Sigmoid colon (tissue), 7 donors: ENCODE data around the gene RTKN2. TPM values are rescaled to one million over a fixed set of nuclear protein-coding genes. Genes with fewer than 3 reads are reported as not detected.
"Not testable (repeated sequence)": the region's sequence is repeated elsewhere in the genome, so short reads cannot be mapped to it uniquely, and the experiment has no call there.

Source experiments
- DNase-seq: peaks from one replicate; pipeline ENCODE4 v3.0.0-alpha.2; 2019
- H3K27ac ChIP-seq, 4 donors: fragments of 200-600 bp; sonication (generic); one replicate each; pipeline ENCODE4 v1.5.1; 2016 to 2019; ENCODE audit warnings: mild to moderate bottlenecking in 1 of 4
- H3K27me3 ChIP-seq, 3 donors: fragments of 200-600 bp; sonication (generic); one replicate each; pipeline ENCODE4 v1.5.1; 2019; ENCODE audit warnings: mild to moderate bottlenecking in 1 of 3
- H3K36me3 ChIP-seq, 4 donors: fragments of 200-600 bp; sonication (generic); one replicate each; pipeline ENCODE4 v1.5.1; 2016 to 2019
- H3K4me1 ChIP-seq, 4 donors: fragments of 200-600 bp; sonication (generic); one replicate each; pipeline ENCODE4 v1.5.1; 2017 to 2019
- H3K4me3 ChIP-seq, 4 donors: fragments of 200-600 bp; sonication (generic); one replicate each; pipeline ENCODE4 v1.5.1; 2017 to 2019; ENCODE audit warnings: mild to moderate bottlenecking in 2 of 4, moderate library complexity in 1 of 4
- H3K9me3 ChIP-seq, 4 donors: fragments of 200-600 bp in 3 of 4; sonication (generic) in 3 of 4; one replicate each; pipeline versions ENCODE4 v1.5.1 to v1.6.1; 2013 to 2019
- CTCF ChIP-seq, 4 experiments: fragments of 450-650 bp in 3 of 4; fragments of 200-600 bp in 1 of 4; IDR thresholded peaks; one replicate each; pipeline ENCODE4 v1.5.1; 2016 to 2019; ENCODE audit warnings: antibody characterized with exemption in 4 of 4, mild to moderate bottlenecking in 3 of 4, moderate library complexity in 2 of 4
- EP300 ChIP-seq, 4 donors: sonication (generic); formaldehyde crosslinking; IDR thresholded peaks; one replicate each; pipeline ENCODE4 v1.6.1; 2017; ENCODE audit warnings: antibody characterized with exemption in 4 of 4
- POLR2A ChIP-seq, 2 donors: fragments of 450-650 bp; IDR thresholded peaks; one replicate each; pipeline ENCODE4 v1.6.1; 2016; ENCODE audit warnings: antibody characterized with exemption in 2 of 2, mild to moderate bottlenecking in 2 of 2, moderate library complexity in 2 of 2
- POLR2AphosphoS5 ChIP-seq, 4 donors: sonication (generic); formaldehyde crosslinking; IDR thresholded peaks; one replicate each; pipeline ENCODE4 v1.6.1; 2017; ENCODE audit warnings: antibody characterized with exemption in 4 of 4
- WGBS, 2 donors: extraction: QIAGEN DNeasy Blood & Tissue Kit; methylation state at CpG; one replicate each; pipeline ENCODE4 v1.1.7; 2013; 5-methylcytosine and 5-hydroxymethylcytosine counted together
- intact Hi-C: fragments of 100-400 bp; cut with DNase I; formaldehyde crosslinking; loops from one replicate; pipeline ENCODE4 v1.15.1; 2023
- polyA plus RNA-seq, 3 donors: library from polyadenylated mRNA; stranded (reverse); fragments of 200-250 nt; gene quantifications; one replicate each; pipeline ENCODE4 v1.2.3, GENCODE V29; 2013
- total RNA-seq, 4 donors: library from RNA; depleted of rRNA; stranded (reverse); fragments of >200 nt; gene quantifications; one replicate each; pipeline ENCODE4 v1.1.0, GENCODE V29; 2016
- donor health status: healthy with polysubstance abuse.
- donor health status: Bipolar disorder and iron deficiency.
- donor health status: healthy.

Gene RTKN2
- total and polyA plus RNA-seq, 7 donors = 0.60 to 2.0 (median 1.2) TPM; not detected in 4

- no peak overlapping the region for H3K4me3 ChIP-seq
- DNase-seq = no peak
- no peaks in the 10 kb centered on the region for H3K36me3 ChIP-seq
- intact Hi-C loops = loop anchor here (10.0 kb wide), 1 partner anchor 1429 kb away; no protein-coding TSS in a partner anchor
- H3K4me1 ChIP-seq = peaks cover 0 to 23% (median 6%) of the 10 kb centered on the region in 4 donors
- H3K27me3 ChIP-seq = no peaks in the 10 kb centered on the region
- H3K9me3 ChIP-seq = no peaks in the 10 kb centered on the region
- WGBS, 2 donors = 77% methylated on average over 2 of the region's 2 CpGs
- H3K27ac ChIP-seq = peak overlapping the region in 3 of 4 donors; percentile 36 to 55 (median 55)
- TF ChIP-seq CTCF (IDR thresholded peaks at IDR 0.05) (no peak), POLR2A (IDR thresholded peaks at IDR 0.05) (no peak), POLR2AphosphoS5 (IDR thresholded peaks at IDR 0.05) (no peak), EP300 (IDR thresholded peaks at IDR 0.05) (no peak)
These were observed 25.0 kb downstream of the RTKN2 start for GRCh38 chr10:62243647-62243997.

- H3K27me3 ChIP-seq, H3K36me3 ChIP-seq, DNase-seq, H3K4me3 ChIP-seq, H3K9me3 ChIP-seq: not testable (repeated sequence)
- TF ChIP-seq POLR2AphosphoS5 (IDR thresholded peaks at IDR 0.05) = peak; percentile 39 to 84 (median 58)
- 68 to 78% methylated on average over 4 of the region's 4 CpGs for WGBS, 2 donors
- H3K4me1 ChIP-seq = peaks cover 0 to 23% (median 6%) of the 10 kb centered on the region in 4 donors
- H3K27ac ChIP-seq = peak overlapping the region in 3 of 4 donors; percentile 36 to 55 (median 55)
- intact Hi-C loops = loop anchor here (10.0 kb wide), 1 partner anchor 1428 kb away; no protein-coding TSS in a partner anchor
These were observed 25.5 kb downstream of the RTKN2 start for GRCh38 chr10:62242965-62243646.

- not testable (repeated sequence) for H3K4me3 ChIP-seq, H3K9me3 ChIP-seq, H3K36me3 ChIP-seq, H3K27ac ChIP-seq, H3K27me3 ChIP-seq, DNase-seq
- peaks cover 0 to 28% (median 6%) of the 10 kb centered on the region in 4 donors for H3K4me1 ChIP-seq
- WGBS, 2 donors = 83 to 97% methylated on average over 4 of the region's 4 CpGs
- intact Hi-C loops = loop anchor here (10.0 kb wide), 1 partner anchor 1427 kb away; no protein-coding TSS in a partner anchor
These were observed 27.1 kb downstream of the RTKN2 start for GRCh38 chr10:62241521-62241920.

GRCh38 chr10:62239994-62240393, 28.6 kb downstream of the RTKN2 start:
- Histone ChIP-seq H3K27ac (no peak overlapping the region), H3K27me3 (no peaks in the 10 kb centered on the region), H3K36me3 (no peaks in the 10 kb centered on the region), H3K4me3 (no peak overlapping the region), H3K9me3 (no peaks in the 10 kb centered on the region), H3K4me1 (peaks cover 0 to 24% (median 3%) of the 10 kb centered on the region in 4 donors)
- no peak for DNase-seq
- 60 to 82% methylated on average over 5 of the region's 5 CpGs for WGBS, 2 donors
- intact Hi-C loops = loop anchor here (10.0 kb wide), 1 partner anchor 1425 kb away; no protein-coding TSS in a partner anchor
- TF ChIP-seq POLR2A (IDR thresholded peaks at IDR 0.05) (no peak), POLR2AphosphoS5 (IDR thresholded peaks at IDR 0.05) (no peak), CTCF (IDR thresholded peaks at IDR 0.05) (no peak), EP300 (IDR thresholded peaks at IDR 0.05) (no peak)

GRCh38 chr10:62238880-62239279, 29.8 kb downstream of the RTKN2 start:
- no peak for DNase-seq
- no peaks in the 10 kb centered on the region for H3K36me3 ChIP-seq
- H3K27ac ChIP-seq = no peak overlapping the region
- no peaks in the 10 kb centered on the region for H3K9me3 ChIP-seq
- H3K4me3 ChIP-seq = no peak overlapping the region
- no peaks in the 10 kb centered on the region for H3K27me3 ChIP-seq
- TF ChIP-seq EP300 (IDR thresholded peaks at IDR 0.05) (no peak), POLR2AphosphoS5 (IDR thresholded peaks at IDR 0.05) (no peak), CTCF (IDR thresholded peaks at IDR 0.05) (no peak), POLR2A (IDR thresholded peaks at IDR 0.05) (no peak)
- WGBS, 2 donors = 15 to 75% methylated on average over 1 of the region's 1 CpG
- intact Hi-C loops = no loop called here
- peaks cover 0 to 15% (median 4%) of the 10 kb centered on the region in 4 donors for H3K4me1 ChIP-seq
